Bone marrow (tissue), 2 donors: ENCODE results near the gene GXYLT2.

Experiments used
- DNase-seq, 2 donors: peaks; one replicate each; lab custom pipeline; 2025; lab: John Stamatoyannopoulos, UW

GXYLT2 gene, protein sequence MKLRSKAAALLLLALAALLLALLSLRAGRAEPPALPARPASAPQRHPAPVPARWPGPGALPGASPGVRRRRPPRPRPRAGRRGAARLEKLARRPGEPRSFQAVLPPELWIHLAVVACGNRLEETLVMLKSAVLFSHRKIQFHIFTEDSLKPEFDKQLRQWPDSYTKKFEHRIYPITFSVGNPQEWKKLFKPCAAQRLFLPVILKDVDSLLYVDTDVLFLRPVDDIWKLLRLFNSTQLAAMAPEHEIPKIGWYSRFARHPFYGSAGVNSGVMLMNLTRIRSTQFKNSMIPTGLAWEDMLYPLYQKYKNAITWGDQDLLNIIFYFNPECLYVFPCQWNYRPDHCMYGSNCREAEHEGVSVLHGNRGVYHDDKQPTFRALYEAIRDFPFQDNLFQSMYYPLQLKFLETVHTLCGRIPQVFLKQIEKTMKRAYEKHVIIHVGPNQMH

DNA sequence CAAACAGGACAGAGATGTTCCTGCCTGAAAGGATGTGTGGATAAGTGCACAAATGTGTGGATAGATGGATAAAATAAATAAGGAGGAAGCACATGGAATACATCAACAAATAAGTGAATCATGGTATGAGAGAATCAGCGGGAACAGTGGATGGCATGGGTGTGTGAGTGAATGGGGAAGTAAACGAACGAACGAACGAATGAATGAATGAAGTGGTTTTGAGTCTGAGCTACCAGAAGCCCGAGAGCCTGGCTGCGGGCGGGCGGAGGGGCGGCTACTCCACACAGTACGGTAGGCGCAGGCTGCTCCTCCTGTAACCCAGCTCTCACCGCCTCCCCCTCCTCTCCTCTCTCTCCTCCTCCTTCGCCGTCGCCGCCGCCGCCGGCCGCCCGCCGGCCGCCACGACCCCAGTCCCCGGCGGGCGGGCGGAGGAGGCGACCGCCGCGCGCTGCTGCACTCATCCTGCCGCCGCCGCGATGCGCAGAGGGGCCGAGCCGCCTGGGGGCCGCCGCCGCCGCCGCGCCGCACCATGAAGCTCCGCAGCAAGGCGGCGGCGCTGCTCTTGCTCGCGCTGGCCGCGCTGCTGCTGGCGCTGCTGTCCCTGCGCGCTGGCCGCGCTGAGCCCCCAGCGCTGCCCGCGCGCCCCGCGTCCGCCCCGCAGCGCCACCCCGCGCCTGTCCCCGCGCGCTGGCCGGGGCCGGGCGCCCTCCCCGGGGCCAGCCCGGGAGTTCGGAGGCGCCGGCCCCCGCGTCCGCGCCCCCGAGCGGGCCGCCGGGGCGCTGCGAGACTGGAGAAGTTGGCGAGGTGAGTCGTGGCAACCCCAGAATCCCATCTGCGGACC lies at the start of gene GXYLT2:
Gene GXYLT2 (plus strand): TSS at position 342 of the 841 bp plus-strand sequence. CDS start 188 bp downstream, at position 530.
- peak in 1 of 2 donors; percentile 27 for DNase-seq

- no peak for DNase-seq
These were observed 48.8 kb upstream of the GXYLT2 start for GRCh38 chr3:72839057-72839456.

DNA sequence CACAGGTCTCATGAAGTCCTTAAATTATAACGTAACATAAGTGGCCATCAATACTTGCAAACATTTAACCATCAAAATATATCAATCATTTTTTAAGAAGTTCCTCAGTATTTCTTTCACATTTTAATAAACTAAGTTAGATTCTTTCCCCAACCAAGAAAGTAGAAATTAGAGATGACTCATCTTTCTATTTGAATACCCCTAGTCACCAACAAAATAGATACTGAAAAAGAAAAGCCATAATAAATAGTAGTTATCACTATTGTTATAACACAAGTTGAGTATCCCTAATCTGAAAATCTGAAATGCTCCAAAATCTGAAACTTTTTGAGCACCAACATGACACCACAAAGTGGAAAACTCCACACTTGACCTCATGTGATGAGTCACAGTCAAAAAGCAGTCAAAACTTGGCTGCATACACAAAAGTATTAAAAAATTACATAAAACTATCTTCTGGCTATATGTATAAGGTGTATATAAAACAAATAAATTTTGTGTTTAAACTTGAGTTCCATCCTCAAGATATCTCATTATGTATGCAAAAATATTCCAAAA lies 43.3 kb upstream of the GXYLT2 start:
- DNase-seq, result no peak

DNA sequence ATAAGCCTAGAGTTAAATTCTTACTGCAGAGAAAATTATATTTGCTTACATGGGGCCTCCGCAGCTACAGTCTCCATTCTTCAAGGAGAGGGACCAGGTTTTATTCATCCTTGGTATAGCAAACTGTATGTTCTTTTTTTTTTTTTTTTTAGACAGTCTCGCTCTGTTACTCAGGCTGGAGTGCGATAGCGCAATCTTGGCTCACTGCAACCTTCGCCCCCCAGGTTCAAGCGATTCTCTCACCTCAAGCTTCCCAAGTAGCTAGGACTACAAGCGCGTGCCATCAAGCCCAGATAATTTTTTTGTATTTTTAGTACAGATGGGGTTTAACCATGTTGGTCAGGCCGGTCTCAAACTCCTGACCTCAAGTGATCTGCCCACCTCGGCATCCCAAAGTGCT lies 41.7 kb upstream of the GXYLT2 start:
- no peak for DNase-seq

GRCh38 chr3:72847282-72847681 lies 40.6 kb upstream of the GXYLT2 start:
- no peak for DNase-seq

DNA sequence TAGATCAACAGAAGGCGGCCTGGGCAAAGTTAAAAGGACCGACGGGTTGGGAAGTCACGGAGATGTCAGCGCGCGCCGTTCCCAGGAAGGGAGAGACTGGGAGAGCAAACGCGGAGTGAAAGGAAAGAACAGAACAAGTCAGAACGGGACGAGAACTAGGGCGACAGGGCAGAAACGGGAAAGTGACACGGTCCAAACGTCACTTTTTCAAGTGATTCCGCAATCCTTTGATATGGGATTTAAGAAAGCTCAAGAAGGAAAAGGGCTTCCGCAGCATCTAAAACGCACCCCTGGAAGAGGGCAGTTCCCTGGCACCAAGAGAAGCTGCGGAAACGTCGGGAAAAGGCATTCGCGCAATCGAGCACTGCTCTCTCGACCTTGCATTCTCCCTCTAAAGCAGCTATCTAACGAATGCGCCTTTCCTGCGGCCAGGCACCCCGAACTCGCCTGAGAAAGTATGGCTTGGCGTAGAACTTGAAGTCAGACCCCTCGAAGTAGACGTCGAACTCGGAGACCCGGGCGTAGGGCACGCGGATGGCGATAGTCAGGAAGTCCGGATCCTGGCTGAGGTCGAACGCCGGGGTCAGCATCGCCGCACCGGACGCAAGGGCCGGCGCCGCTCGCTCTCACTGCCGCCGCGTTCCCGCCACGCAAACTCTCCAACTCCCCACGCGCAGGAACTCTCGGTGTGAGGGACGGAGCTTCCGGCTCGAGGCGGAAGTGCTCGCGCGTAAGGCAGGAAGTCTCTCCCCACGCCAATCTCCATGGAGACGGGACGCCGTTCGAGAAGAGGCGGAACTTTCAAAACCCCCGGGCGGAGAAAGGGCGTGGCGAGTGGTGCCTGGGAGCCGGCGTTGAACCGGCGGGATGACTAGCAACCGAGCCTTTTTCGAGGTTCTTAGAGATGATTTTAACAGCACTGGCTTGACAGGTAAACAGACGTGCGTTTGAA lies 39.8 kb upstream of the GXYLT2 start, which contains the start of gene SHQ1:
Gene SHQ1 (minus strand): TSS at position 695 of the 952 bp plus-strand sequence. CDS start 105 bp downstream, at position 590.
- peak; percentile 90 for DNase-seq

- DNase-seq, result no peak
These were observed 39.2 kb upstream of the GXYLT2 start for GRCh38 chr3:72848703-72849081.

- no peak for DNase-seq
These were observed 32.8 kb upstream of the GXYLT2 start for GRCh38 chr3:72855001-72855400.

DNA sequence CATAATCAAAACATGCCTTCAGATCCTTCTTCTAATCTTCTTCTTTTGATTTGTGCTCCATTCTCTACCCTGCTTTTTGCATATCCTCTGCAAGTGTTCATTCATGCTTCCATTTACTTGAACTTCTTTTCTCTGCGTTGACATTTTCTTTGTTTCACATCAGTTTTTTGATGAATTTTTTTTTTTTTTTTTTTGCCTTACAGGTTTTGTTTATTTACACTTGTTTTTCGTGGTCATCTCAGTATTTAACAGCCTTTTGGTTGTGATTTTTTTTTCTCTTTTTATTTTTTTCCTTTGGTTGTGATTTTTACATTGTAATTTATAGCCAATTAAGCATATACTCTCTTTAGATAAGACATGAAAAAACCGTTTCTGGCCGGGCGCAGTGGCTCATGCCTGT lies 27.8 kb upstream of the GXYLT2 start:
- DNase-seq, result no peak

GRCh38 chr3:72860846-72861245 lies 27.0 kb upstream of the GXYLT2 start:
- no peak for DNase-seq

DNA sequence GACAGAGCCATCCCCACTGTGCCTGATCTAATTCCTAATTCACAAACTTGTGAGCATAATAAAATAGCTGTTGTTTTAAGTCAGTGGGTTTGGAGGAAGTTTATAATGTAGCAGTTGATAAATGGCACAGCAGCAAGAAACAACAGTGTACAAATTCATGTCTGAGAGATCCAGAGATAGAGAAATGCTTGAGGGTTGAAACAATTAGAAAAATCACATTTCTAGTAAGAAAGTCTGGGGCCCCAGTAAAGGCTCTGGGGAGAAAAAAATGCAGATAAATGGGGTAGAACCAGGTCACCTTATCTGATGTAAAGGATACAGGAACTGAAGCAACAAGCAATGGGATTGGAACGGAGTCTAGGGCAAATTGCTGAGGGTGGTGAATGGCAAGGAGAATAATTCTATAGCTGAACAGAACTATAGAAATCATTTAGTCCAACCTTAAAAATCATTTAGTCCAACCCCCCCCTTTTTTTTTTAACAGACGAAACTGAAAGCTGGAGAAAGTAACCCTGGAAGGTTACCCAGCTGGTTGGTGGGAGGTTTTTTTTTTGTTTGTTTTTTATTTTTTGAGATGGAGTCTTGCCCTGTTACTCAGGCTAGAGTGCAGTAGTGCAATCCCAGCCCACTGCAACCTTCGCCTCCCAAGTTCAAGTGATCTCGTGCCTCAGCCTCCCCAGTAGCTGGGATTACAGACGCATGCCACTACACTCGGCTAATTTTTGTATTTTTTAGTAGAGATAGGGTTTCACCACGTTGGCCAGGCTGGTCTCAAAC lies 25.3 kb upstream of the GXYLT2 start:
- no peak for DNase-seq

DNA sequence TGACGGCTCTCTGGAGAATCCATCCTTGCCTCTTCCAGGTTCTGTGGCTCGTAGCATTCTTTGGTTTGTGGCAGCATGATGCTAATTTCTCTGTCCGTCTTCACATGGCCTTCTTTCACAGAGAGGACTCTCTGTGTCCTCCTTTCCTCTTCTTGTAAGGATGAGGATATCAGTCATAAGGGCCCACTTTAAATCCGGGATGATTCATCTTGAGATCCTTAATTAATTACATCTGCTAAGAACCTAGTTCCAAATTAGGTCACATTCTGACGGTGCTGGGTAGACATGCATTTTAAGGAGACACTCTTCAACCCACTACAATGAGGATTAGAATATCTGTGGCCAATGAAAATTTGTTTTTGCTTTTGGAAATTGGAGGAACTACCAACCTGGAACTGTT lies 15.7 kb upstream of the GXYLT2 start:
- DNase-seq, result no peak

DNA sequence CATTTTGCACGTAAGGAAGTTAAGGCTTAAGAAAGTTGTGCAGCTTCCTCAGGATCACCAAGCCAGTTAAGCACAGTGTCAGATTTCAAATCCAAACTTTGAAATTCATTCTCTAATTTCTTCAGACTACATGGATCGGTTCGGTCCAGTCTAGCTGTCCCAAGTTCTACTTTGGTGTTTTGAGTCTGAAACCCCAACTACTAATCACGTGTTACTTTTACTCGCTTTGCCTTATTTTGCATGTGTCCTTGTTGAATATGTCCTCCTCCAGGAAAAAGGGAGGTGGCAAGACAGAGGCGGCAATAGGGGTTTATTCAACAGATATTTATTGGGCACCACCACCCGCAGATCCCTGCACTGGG lies 522 bp upstream of the GXYLT2 start:
- no peak for DNase-seq

GRCh38 chr3:72888546-72889309 lies 882 bp downstream of the GXYLT2 start:
- no peak for DNase-seq

DNA sequence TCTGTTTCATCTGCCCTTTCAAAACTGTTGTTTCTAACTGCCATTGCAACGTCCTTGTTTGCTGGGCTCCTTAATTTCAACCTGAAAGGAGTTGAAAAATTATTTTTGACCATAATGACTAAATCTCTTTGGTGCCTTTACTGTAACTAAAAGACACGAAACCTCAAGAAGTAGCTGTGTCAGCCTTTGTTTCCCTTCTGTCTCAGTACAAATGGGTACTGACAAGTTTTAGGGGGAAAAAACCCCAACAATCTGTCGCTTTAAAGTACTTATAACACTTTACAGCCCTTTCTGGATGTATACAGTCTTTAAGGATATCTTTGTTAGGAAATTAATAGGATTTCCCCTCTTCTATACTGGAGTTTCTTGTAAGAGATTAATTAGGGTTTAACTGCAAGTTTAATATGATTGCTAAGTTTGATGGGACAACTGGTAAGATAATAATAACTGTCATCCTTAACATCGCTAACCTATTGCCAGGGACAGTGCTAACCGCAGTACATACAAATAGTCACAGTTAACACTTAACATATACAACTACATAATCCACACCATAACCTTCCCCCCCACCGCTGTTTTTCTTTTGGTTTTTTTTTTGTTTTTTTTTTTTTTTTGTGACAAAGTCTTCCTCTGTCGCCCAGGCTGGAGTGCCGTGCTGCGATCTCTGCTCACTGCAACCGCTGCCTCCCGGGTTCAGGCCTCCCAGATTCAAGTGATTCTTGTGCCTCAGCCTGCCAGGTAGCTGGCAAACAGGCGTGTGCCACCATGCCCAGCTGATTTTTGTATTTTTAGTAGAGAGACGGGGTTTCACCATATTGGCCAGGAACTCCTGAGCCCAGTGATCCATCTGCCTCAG lies 1.7 kb downstream of the GXYLT2 start:
- DNase-seq, result no peak

- DNase-seq, result no peak
These were observed 2.5 kb downstream of the GXYLT2 start for GRCh38 chr3:72890166-72890925.

DNA sequence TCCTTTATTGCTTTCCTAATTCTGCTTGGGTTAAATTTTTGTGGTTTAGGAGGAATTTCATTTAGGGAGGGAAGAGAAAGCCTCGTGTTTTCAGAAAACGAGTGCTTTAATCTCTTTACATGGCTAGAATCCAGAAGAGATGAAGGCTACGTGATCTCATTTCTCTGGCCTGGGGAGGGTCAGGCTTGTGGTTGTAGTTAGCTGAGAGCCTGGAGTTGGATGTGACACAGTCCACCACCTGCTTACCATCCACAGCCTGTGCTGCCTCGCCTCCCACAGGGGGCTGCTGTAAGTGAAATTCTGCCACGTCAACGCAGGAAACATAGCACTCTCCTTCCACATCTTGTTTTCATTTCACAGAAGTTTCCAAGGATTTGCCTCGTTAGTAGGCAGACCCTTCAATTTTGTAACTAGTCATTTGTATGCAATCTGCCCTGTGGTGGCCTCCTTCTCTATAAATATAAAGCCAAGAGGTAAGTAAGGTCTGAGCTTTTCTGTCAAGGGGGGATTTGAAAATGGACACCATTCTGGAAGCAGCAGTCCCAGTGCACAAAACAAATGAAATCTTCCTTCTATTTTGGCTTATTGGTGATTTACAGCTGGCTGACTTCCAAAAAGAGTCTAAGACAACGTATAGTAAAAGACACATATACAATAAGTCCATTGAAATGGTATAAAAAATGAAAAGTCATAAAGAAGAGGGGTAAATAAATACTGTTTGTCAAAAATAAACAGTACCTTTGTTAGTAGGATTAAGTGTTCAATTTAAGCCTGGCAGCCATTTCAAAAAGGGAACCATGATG lies 3.4 kb downstream of the GXYLT2 start:
- DNase-seq, result no peak
